GM13977 (cell line): ENCODE measurements around the gene FAM170B.

ENCODE experiments used
- DNase-seq: peaks from one replicate; pipeline ENCODE4 v3.0.0; 2012; ENCODE audit warnings: low spot score
- in situ Hi-C: fragments of 300-500 bp; cut with MboI; formaldehyde crosslinking; loops from one replicate; pipeline ENCODE4 v1.12.0; 2022; ENCODE audit warnings: low sequenced_read_pairs, low pct_unique_long_range_greater_than_20kb, mixed read lengths, inconsistent platforms; ENCODE audit not compliant: unreplicated experiment
- TF ChIP-seq, protein P1 (sequence below): IDR thresholded peaks from 2 replicates; pipeline ENCODE4 v1.5.1; 2012; ENCODE audit warnings: mild to moderate bottlenecking, control low read depth; ENCODE audit not compliant: insufficient read depth; ENCODE audit errors: extremely low read depth, missing control alignments

FAM170B gene

DNA sequence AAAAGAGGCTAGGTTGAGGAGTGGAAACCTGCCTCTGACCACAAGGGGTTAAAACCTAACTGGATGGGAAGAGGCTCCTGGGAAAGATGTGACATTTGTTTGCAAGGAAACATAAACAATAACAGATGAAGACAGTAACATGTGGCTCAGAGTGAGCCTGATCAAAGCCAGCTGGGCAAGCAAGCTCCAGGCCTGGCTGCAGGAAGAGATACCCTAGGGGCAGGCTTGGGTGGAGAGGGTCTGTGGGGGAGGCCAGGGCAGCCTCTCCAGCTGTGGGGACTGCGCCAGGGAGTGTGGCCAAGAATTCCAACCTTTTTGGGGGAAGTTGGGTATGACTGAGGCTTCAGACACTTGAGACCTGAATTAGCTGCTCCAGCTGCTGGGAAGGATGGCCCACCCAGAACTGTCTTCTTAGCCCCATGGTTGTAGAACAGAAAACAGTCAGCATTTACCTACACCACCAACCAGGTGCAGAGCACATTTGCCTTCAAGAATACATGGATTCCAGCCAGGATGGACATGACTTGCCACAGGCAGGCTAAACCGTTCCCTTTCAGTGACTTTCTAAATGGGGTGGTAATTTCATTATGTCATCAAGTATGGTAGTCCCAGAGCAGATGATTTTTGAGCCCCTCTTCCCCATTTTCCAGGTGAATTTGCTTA, 10.4 kb upstream of the FAM170B start:
- in situ Hi-C loops: no loop called here
- TF ChIP-seq, protein P1, sequence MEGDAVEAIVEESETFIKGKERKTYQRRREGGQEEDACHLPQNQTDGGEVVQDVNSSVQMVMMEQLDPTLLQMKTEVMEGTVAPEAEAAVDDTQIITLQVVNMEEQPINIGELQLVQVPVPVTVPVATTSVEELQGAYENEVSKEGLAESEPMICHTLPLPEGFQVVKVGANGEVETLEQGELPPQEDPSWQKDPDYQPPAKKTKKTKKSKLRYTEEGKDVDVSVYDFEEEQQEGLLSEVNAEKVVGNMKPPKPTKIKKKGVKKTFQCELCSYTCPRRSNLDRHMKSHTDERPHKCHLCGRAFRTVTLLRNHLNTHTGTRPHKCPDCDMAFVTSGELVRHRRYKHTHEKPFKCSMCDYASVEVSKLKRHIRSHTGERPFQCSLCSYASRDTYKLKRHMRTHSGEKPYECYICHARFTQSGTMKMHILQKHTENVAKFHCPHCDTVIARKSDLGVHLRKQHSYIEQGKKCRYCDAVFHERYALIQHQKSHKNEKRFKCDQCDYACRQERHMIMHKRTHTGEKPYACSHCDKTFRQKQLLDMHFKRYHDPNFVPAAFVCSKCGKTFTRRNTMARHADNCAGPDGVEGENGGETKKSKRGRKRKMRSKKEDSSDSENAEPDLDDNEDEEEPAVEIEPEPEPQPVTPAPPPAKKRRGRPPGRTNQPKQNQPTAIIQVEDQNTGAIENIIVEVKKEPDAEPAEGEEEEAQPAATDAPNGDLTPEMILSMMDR: no peak
- DNase-seq: no peak

DNA sequence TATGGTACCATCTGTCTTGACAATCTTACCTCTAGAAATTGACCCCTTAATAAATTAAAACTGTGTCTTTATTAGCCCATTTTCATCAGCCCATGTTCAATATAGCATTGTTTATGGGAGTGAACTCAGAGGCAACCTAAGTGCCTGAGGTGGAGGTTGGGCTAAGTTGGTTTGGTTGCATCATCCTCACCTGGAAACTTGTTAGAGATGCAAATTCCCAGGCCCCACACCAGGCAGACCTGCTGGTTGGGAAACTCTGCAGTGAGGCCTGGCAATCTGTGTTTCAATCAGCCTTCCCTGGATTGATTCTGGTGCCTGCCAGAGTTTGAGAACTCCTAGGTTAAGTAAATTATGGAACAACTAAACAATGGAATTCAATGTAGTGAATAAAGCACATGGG, 9.4 kb upstream of the FAM170B start:
- TF ChIP-seq, protein P1: no peak
- in situ Hi-C loops: no loop called here
- DNase-seq: no peak

DNA sequence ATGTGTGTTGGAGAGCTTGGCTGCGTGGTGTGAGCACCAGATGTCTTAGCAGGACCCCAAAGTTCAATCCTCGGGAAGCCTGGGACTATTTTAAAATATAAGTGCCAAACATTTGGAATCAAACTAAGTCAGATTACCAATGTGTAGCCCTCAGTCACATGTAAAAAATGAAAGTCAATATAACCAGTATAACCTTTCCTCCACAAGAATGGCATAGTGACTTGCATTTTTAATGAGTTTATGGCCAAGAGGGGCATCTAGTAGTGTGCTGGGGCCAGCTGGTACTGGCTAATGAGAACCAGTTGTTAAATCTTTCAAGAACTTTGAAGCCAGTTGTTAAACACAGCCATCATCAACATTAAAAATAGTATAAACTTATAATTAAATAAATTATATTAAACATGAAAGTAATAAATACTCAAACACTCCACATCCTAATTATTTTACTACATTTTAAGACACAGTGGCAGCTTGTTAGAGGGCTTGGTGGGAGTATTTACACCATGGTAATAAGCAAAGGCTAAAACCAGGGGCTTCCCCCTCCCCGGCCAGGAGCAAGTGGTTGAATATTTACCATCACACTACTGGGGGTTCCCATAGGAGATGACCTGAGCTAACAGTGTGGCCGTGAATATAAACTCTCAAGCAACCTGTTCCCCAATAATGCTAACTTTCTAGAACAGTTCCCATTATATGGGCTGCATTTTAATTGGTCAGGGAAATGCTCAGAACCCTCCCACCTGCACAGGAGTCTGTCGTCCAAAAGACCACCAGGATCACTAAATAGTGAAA, 7.9 kb upstream of the FAM170B start:
- in situ Hi-C loops: no loop called here
- TF ChIP-seq, protein P1: no peak
- peak; percentile 42 for DNase-seq

DNA sequence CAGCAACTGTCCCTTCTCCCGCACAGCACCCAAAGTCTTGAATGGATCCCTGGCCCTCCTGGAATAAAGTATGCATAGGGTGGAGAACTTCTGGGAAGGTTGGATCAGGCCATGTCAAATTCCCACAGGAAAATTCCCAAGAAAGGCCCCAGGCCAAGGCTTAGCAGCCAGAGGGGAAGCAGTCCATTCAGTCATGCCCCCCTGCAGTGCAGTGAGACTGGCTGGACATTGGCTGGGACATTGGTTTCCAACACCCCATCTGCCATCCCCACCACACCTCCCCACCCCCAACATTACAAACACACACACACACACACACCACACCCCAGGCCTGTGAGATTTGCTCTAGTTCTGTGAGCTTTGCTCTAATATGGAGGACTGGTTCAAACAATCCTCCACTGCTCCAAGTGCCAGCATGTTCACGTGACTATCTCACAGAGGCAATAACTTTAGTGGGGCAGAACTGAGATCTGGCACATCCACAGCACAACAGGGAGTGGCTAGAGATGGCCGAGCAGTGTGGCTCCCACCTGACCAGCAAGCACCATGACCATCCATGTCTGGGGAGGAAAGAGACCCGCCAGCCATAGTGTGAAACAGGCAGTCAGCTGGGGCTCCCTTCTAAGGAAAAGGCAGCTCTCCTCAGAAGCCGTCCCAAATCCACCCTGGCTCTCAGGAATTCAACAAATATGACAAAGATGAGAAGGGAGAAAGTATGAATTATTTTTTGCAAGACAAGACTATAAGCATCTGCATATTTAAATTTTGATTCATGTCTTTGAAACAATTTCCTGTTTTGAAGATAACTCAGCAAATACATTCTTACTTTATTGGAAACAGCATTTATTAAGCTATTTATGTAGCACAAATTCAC, 6.7 kb upstream of the FAM170B start:
- TF ChIP-seq, protein P1: no peak
- DNase-seq: no peak
- in situ Hi-C loops: no loop called here

DNA sequence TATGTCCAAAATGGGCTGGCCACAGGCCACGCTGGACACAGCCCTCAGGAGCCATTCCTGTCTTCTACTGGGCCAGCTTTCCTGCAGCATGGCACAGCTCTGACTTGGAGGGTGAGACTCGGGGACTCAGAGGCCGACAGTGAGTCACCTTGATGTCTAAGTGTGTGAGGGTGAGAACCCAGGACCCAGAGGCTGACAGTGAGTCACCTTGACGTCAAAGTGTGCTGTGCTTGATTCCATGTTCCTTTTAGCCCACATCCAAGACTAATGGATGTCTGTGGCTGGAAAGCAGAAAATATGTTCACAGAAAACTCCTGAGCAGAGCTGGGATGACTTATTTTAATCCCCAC, 6.0 kb upstream of the FAM170B start:
- TF ChIP-seq, protein P1: no peak
- in situ Hi-C loops: no loop called here
- no peak for DNase-seq

DNA sequence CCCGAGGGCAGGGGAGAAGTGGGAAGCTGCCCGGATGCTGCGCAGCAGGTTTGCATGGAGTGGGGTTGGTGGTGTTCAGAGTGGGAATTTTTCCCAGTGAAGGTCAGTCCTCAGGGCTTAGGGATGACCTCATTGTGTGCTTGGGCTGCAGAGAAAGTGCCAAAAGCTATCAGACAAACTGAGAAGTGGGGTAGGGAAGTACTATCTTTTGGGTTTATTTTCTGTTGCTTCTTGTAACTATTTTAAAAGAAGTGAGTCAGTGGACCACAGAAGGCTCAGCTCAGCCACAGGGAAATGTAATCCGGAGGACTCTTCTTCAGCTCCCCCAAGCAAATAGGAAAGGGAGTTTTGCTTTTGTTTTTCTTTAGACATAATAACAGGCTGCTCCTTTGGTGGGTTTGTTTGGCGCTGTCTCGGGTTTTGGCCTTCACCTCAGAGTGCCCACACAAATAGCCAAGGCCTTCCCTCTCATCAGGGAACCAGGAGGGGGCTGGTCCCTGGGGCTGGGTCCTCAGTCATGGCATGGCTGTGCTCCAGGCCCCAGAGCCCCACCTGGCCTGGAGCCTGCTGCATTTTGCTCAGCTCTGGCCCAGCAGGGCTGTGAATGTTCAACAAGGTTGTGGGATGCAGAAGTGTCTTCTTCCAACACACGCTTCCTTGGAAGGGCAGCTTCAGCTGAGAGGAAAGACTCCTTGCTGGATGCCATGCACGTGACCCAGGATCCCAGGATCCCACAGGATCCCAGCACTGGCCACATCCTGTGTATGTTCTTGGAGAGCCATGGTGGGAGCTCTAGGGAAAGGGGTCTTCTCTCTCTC, 5.4 kb upstream of the FAM170B start:
- in situ Hi-C loops: no loop called here
- peak; percentile 46 for DNase-seq
- TF ChIP-seq, protein P1: no peak
